IMR-90 (cell line): ENCODE results near the gene MED12L. TPM values are rescaled to one million over a fixed set of nuclear protein-coding genes. Genes with fewer than 3 reads are reported as not detected.

Experiments used
- ATAC-seq: fragments of 200-7000 bp; cut with Tn5 transposase; 2 replicates; pipeline ENCODE4 v1.9.1; 2020; ENCODE audit warnings: low read depth, mild to moderate bottlenecking, moderate library complexity
- BruUV-seq: library from RNA; stranded (reverse); fragments of 400-500 nt; replicated peaks from 2 replicates; lab custom pipeline; 2021; lab: Mats Ljungman, UMichigan
- CTCF ChIA-PET: fragments of 300-600 bp; formaldehyde crosslinking; extraction: SDS; loops from one replicate; lab custom pipeline; 2021; ENCODE audit warnings: antibody characterized with exemption; lab: Yijun Ruan, JAX
- POLR2A ChIA-PET: fragments of 300-600 bp; sonication (Branson Sonifier 250); formaldehyde crosslinking; loops from one replicate; lab custom pipeline; 2022; ENCODE audit warnings: antibody characterized with exemption; ENCODE audit not compliant: unreplicated experiment; lab: Charles Lee
- DNase-seq: peaks from one replicate; pipeline ENCODE4 v3.0.0; 2013
- H2AFZ ChIP-seq: replicated peaks from 2 replicates; pipeline ENCODE3; 2013; ENCODE audit warnings: low read length, mild to moderate bottlenecking; ENCODE audit not compliant: poor library complexity
- H2AK5ac ChIP-seq: 2 replicates; pipeline ENCODE4 v1.6.1; 2013; ENCODE audit warnings: low read depth, low read length, inconsistent platforms
- H2AK9ac ChIP-seq: replicated peaks from 2 replicates; pipeline ENCODE3; 2013; ENCODE audit warnings: mild to moderate bottlenecking, low read depth, low read length, moderate library complexity; ENCODE audit not compliant: poor library complexity
- H2BK120ac ChIP-seq: 2 replicates; pipeline ENCODE4 v1.6.1; 2013; ENCODE audit warnings: low read depth, low read length, inconsistent platforms
- H2BK15ac ChIP-seq: 3 replicates; pipeline ENCODE4 v1.6.1; 2013; ENCODE audit warnings: low read depth, low read length, inconsistent platforms
- H2BK20ac ChIP-seq: 2 replicates; pipeline ENCODE4 v1.6.1; 2013; ENCODE audit warnings: low read depth, mild to moderate bottlenecking, inconsistent platforms, low read length, moderate library complexity
- H2BK5ac ChIP-seq: 2 replicates; pipeline ENCODE4 v1.6.1; 2013; ENCODE audit warnings: mild to moderate bottlenecking, low read depth, low read length, inconsistent platforms; ENCODE audit not compliant: poor library complexity, severe bottlenecking
- H3K14ac ChIP-seq: replicated peaks from 2 replicates; pipeline ENCODE4 v1.6.1; 2013; ENCODE audit warnings: low read depth, low read length, inconsistent platforms
- H3K18ac ChIP-seq: 2 replicates; pipeline ENCODE4 v1.6.1; 2013; ENCODE audit warnings: low read depth, low read length, control low read depth
- H3K23ac ChIP-seq: 2 replicates; pipeline ENCODE4 v1.6.1; 2013; ENCODE audit warnings: low read depth, low read length, inconsistent platforms
- H3K27ac ChIP-seq: 2 replicates; pipeline ENCODE4 v1.5.1; 2013; ENCODE audit warnings: mild to moderate bottlenecking, control low read depth, low read length; ENCODE audit not compliant: insufficient read depth
- H3K27me3 ChIP-seq: 2 replicates; pipeline ENCODE4 v1.6.1; 2013; ENCODE audit warnings: low read length; ENCODE audit not compliant: control insufficient read depth, insufficient read depth
- H3K36me3 ChIP-seq: 2 replicates; pipeline ENCODE4 v1.6.1; 2013; ENCODE audit warnings: low read length, mixed read lengths; ENCODE audit not compliant: control insufficient read depth, insufficient read depth
- H3K4ac ChIP-seq: 2 replicates; pipeline ENCODE4 v1.6.1; 2013; ENCODE audit warnings: low read depth, low read length, inconsistent platforms
- H3K4me1 ChIP-seq: 2 replicates; pipeline ENCODE4 v1.6.1; 2013; ENCODE audit warnings: low read length, mixed read lengths; ENCODE audit not compliant: control insufficient read depth, insufficient read depth
- H3K4me2 ChIP-seq: 2 replicates; pipeline ENCODE4 v1.6.1; 2013; ENCODE audit warnings: low read depth, mild to moderate bottlenecking, control low read depth, low read length, moderate library complexity
- H3K4me3 ChIP-seq: 2 replicates; pipeline ENCODE4 v1.5.1; 2013; ENCODE audit warnings: low read depth, mild to moderate bottlenecking, control low read depth, low read length, moderate library complexity; ENCODE audit not compliant: insufficient read depth
- H3K56ac ChIP-seq: 2 replicates; pipeline ENCODE4 v1.6.1; 2013; ENCODE audit warnings: low read length, inconsistent platforms; ENCODE audit not compliant: insufficient read depth; ENCODE audit errors: extremely low read depth
- H3K79me1 ChIP-seq, 2 experiments: 2 replicates each; pipeline ENCODE4 v1.6.1; 2013; ENCODE audit warnings: low read length in 2 of 2, inconsistent platforms in 1 of 2, low read depth in 1 of 2
- H3K9ac ChIP-seq: 2 replicates; pipeline ENCODE4 v1.6.1; 2013; ENCODE audit warnings: low read depth, low read length, control low read depth
- H3K9me1 ChIP-seq: 2 replicates; pipeline ENCODE4 v1.6.1; 2013; ENCODE audit warnings: low read length, inconsistent platforms; ENCODE audit not compliant: insufficient read depth
- H3K9me3 ChIP-seq: 2 replicates; pipeline ENCODE4 v1.6.1; 2013; ENCODE audit warnings: low read length; ENCODE audit not compliant: control insufficient read depth, insufficient read depth
- H4K20me1 ChIP-seq: 2 replicates; pipeline ENCODE4 v1.6.1; 2013; ENCODE audit warnings: low read length, inconsistent platforms; ENCODE audit not compliant: insufficient read depth
- H4K5ac ChIP-seq: 2 replicates; pipeline ENCODE4 v1.6.1; 2013; ENCODE audit warnings: mild to moderate bottlenecking, low read depth, low read length, control low read depth
- H4K8ac ChIP-seq, 2 experiments: 2 replicates each; pipeline ENCODE4 v1.6.1; 2013; ENCODE audit warnings: low read depth in 2 of 2, low read length in 2 of 2, control low read depth in 1 of 2, inconsistent platforms in 1 of 2
- H4K91ac ChIP-seq: 2 replicates; pipeline ENCODE4 v1.6.1; 2013; ENCODE audit warnings: low read depth, low read length, inconsistent platforms; ENCODE audit not compliant: insufficient read depth
- BHLHE40 ChIP-seq: fragments of 150-350 bp; IDR thresholded peaks from 2 replicates; pipeline ENCODE4 v1.6.1; 2016; ENCODE audit warnings: mild to moderate bottlenecking, low read depth, low read length
- CEBPB ChIP-seq: IDR thresholded peaks from 2 replicates; pipeline ENCODE4 v1.6.1; 2012; ENCODE audit warnings: low read depth, low read length, improper control_type of control experiment
- CHD1 ChIP-seq: IDR thresholded peaks from 2 replicates; pipeline ENCODE4 v1.6.1; 2012; ENCODE audit warnings: low read depth, low read length, improper control_type of control experiment
- ELK1 ChIP-seq: fragments of 150-350 bp; IDR thresholded peaks from 2 replicates; pipeline ENCODE4 v1.6.1; 2016; ENCODE audit warnings: low read depth, mild to moderate bottlenecking, low read length, moderate library complexity, borderline replicate concordance
- FOS ChIP-seq: fragments of 150-350 bp; IDR thresholded peaks from 2 replicates; pipeline ENCODE4 v1.6.1; 2016; ENCODE audit warnings: low read depth, low read length
- MAFK ChIP-seq: IDR thresholded peaks from 2 replicates; pipeline ENCODE4 v1.6.1; 2012; ENCODE audit warnings: low read depth, low read length, improper control_type of control experiment
- MAZ ChIP-seq: IDR thresholded peaks from 2 replicates; pipeline ENCODE4 v1.6.1; 2012; ENCODE audit warnings: low read depth, mild to moderate bottlenecking, low read length, improper control_type of control experiment, moderate library complexity, borderline replicate concordance
- MXI1 ChIP-seq: IDR thresholded peaks from 2 replicates; pipeline ENCODE4 v1.6.1; 2012; ENCODE audit warnings: low read depth, mild to moderate bottlenecking, low read length, moderate library complexity, borderline replicate concordance
- NFE2L2 ChIP-seq: fragments of 150-350 bp; IDR thresholded peaks from 2 replicates; pipeline ENCODE4 v1.6.1; 2016; ENCODE audit warnings: low read depth, mild to moderate bottlenecking, low read length
- POLR2A ChIP-seq: IDR thresholded peaks from 2 replicates; pipeline ENCODE4 v1.6.1; 2012; ENCODE audit warnings: mild to moderate bottlenecking, low read depth, low read length
- RCOR1 ChIP-seq: IDR thresholded peaks from 2 replicates; pipeline ENCODE4 v1.6.1; 2012; ENCODE audit warnings: mild to moderate bottlenecking, low read length, improper control_type of control experiment; ENCODE audit not compliant: insufficient replicate concordance
- RFX5 ChIP-seq: IDR thresholded peaks from 2 replicates; pipeline ENCODE4 v1.8.0; 2012; ENCODE audit warnings: low read depth, mild to moderate bottlenecking, low read length, moderate library complexity
- SMC3 ChIP-seq: fragments of 150-350 bp; IDR thresholded peaks from 2 replicates; pipeline ENCODE4 v1.6.1; 2016; ENCODE audit warnings: low read depth, mild to moderate bottlenecking, antibody characterized with exemption, low read length, moderate library complexity
- USF2 ChIP-seq: fragments of 150-350 bp; IDR thresholded peaks from 2 replicates; pipeline ENCODE4 v1.6.1; 2017; ENCODE audit warnings: mild to moderate bottlenecking, antibody characterized with exemption, low read length, low read depth
- WGBS, 2 experiments: methylation state at CpG; one replicate each; pipeline versions ENCODE4 v1.1.5 to v1.1.7; 2013; ENCODE audit warnings: missing lambda C conversion rate in 2 of 2; ENCODE audit not compliant: insufficient read length in 1 of 2; ENCODE audit errors: extremely low coverage in 2 of 2; 5-methylcytosine and 5-hydroxymethylcytosine counted together
- dilution Hi-C: fragments of 300-500 bp; cut with HindIII; formaldehyde crosslinking; loops from one replicate; pipeline ENCODE4 v1.14.3; 2018; ENCODE audit warnings: low sequenced_read_pairs; ENCODE audit not compliant: unreplicated experiment
- in situ Hi-C: fragments of 300-500 bp; cut with MboI; formaldehyde crosslinking; loops from 3 replicates; pipeline ENCODE4 v1.14.3; 2019; ENCODE audit warnings: low sequenced_read_pairs, inconsistent platforms, mixed read lengths
- intact Hi-C: fragments of 100-400 bp; cut with micrococcal nuclease; formaldehyde crosslinking; loops from 2 replicates; pipeline ENCODE4 v1.10.0; 2022
- polyA plus RNA-seq, 3 experiments: library from polyadenylated mRNA; depleted of rRNA; stranded (reverse); fragments of >200 nt; gene quantifications; 2 replicates each; pipeline ENCODE4 v1.2.3, GENCODE V29; 2012; ENCODE audit warnings: low replicate concordance in 1 of 3
- total RNA-seq: library from RNA; depleted of rRNA; stranded (reverse); fragments of >200 nt; gene quantifications from 2 replicates; pipeline ENCODE4 v1.2.3, GENCODE V29; 2012
- TF ChIP-seq, protein P1 (sequence below): conservative IDR thresholded peaks from 2 replicates; pipeline ENCODE4 v1.5.1; 2012; ENCODE audit warnings: mild to moderate bottlenecking, low read depth, low read length, improper control_type of control experiment

The MED12L gene
- total and polyA plus RNA-seq, 2 of the 4 experiments (the other 2 are of a cell fraction): 0.05 to 0.18 TPM

- H3K9me1 ChIP-seq: no peaks in the 10 kb centered on the region
- no peak overlapping the region for H3K14ac ChIP-seq
- no peak overlapping the region for H3K18ac ChIP-seq
- H4K5ac ChIP-seq: no peak overlapping the region
- H3K9me3 ChIP-seq: no peaks in the 10 kb centered on the region; the same call in 1 of the 2 replicates
- H2AK9ac ChIP-seq: no peak overlapping the region
- no peak overlapping the region for H4K91ac ChIP-seq
- TF ChIP-seq MAZ (no peak), MXI1 (no peak), CEBPB (no peak), CHD1 (no peak), MAFK (no peak), SMC3 (no peak), POLR2A (no peak), BHLHE40 (no peak), NFE2L2 (no peak), RFX5 (no peak), RCOR1 (no peak), ELK1 (no peak), USF2 (no peak), FOS (no peak)
- TF ChIP-seq, protein P1, sequence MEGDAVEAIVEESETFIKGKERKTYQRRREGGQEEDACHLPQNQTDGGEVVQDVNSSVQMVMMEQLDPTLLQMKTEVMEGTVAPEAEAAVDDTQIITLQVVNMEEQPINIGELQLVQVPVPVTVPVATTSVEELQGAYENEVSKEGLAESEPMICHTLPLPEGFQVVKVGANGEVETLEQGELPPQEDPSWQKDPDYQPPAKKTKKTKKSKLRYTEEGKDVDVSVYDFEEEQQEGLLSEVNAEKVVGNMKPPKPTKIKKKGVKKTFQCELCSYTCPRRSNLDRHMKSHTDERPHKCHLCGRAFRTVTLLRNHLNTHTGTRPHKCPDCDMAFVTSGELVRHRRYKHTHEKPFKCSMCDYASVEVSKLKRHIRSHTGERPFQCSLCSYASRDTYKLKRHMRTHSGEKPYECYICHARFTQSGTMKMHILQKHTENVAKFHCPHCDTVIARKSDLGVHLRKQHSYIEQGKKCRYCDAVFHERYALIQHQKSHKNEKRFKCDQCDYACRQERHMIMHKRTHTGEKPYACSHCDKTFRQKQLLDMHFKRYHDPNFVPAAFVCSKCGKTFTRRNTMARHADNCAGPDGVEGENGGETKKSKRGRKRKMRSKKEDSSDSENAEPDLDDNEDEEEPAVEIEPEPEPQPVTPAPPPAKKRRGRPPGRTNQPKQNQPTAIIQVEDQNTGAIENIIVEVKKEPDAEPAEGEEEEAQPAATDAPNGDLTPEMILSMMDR: no peak
- no peak overlapping the region for H2AK5ac ChIP-seq
- no peak overlapping the region for H2BK5ac ChIP-seq
- H2BK15ac ChIP-seq: no peak overlapping the region
- no peak overlapping the region for H2BK120ac ChIP-seq
- no peak overlapping the region for H3K4ac ChIP-seq
- H3K23ac ChIP-seq: no peak overlapping the region
- H2BK20ac ChIP-seq: no peak overlapping the region
- H3K4me3 ChIP-seq: no peak overlapping the region
- no TSS peak for BruUV-seq
- no peak overlapping the region for H3K56ac ChIP-seq
- 71% methylated on average over 1 of the region's 2 CpGs; no CpG with 5 or more reads in 1 of the 2 experiments for WGBS, 2 experiments
- no peak overlapping the region for H3K4me2 ChIP-seq
- peaks cover 39% of the 10 kb centered on the region for H3K27me3 ChIP-seq
- no peaks in the 10 kb centered on the region for H3K79me1 ChIP-seq
- no peaks in the 10 kb centered on the region for H3K36me3 ChIP-seq
- CTCF ChIA-PET: interaction anchor here (0.6 to 1.1 kb wide), 2 partner anchors 17 to 661 kb away, joined by 3 to 4 read pairs; no protein-coding TSS in a partner anchor
- no peaks in the 10 kb centered on the region for H3K4me1 ChIP-seq
- DNase-seq: no peak
- H3K27ac ChIP-seq: no peak overlapping the region
- H4K20me1 ChIP-seq: no peaks in the 10 kb centered on the region
- no peak overlapping the region for H2AFZ ChIP-seq
- no peak for ATAC-seq
- dilution Hi-C loops: no loop called here
- intact Hi-C loops: no loop called here
- no peak overlapping the region for H4K8ac ChIP-seq
- H3K9ac ChIP-seq: no peak overlapping the region
- in situ Hi-C loops: no loop called here
- POLR2A ChIA-PET: no interaction called here
Measured at GRCh38 chr3:151106311-151106710, 20.8 kb downstream of the MED12L start.
